Sigmoid colon (tissue), 7 donors: ENCODE results near the gene SPOCK2. TPM values are rescaled to one million over a fixed set of nuclear protein-coding genes. Genes with fewer than 3 reads are reported as not detected.

Experiments
- DNase-seq: peaks from one replicate; pipeline ENCODE4 v3.0.0-alpha.2; 2019
- H3K27ac ChIP-seq, 4 donors: fragments of 200-600 bp; sonication (generic); one replicate each; pipeline ENCODE4 v1.5.1; 2016 to 2019; ENCODE audit warnings: mild to moderate bottlenecking in 1 of 4
- H3K27me3 ChIP-seq, 3 donors: fragments of 200-600 bp; sonication (generic); one replicate each; pipeline ENCODE4 v1.5.1; 2019; ENCODE audit warnings: mild to moderate bottlenecking in 1 of 3
- H3K36me3 ChIP-seq, 4 donors: fragments of 200-600 bp; sonication (generic); one replicate each; pipeline ENCODE4 v1.5.1; 2016 to 2019
- H3K4me1 ChIP-seq, 4 donors: fragments of 200-600 bp; sonication (generic); one replicate each; pipeline ENCODE4 v1.5.1; 2017 to 2019
- H3K4me3 ChIP-seq, 4 donors: fragments of 200-600 bp; sonication (generic); one replicate each; pipeline ENCODE4 v1.5.1; 2017 to 2019; ENCODE audit warnings: mild to moderate bottlenecking in 2 of 4, moderate library complexity in 1 of 4
- H3K9me3 ChIP-seq, 4 donors: fragments of 200-600 bp in 3 of 4; sonication (generic) in 3 of 4; one replicate each; pipeline versions ENCODE4 v1.5.1 to v1.6.1; 2013 to 2019
- CTCF ChIP-seq, 4 experiments: fragments of 450-650 bp in 3 of 4; fragments of 200-600 bp in 1 of 4; IDR thresholded peaks; one replicate each; pipeline ENCODE4 v1.5.1; 2016 to 2019; ENCODE audit warnings: antibody characterized with exemption in 4 of 4, mild to moderate bottlenecking in 3 of 4, moderate library complexity in 2 of 4
- EP300 ChIP-seq, 4 donors: sonication (generic); formaldehyde crosslinking; IDR thresholded peaks; one replicate each; pipeline ENCODE4 v1.6.1; 2017; ENCODE audit warnings: antibody characterized with exemption in 4 of 4
- POLR2A ChIP-seq, 2 donors: fragments of 450-650 bp; IDR thresholded peaks; one replicate each; pipeline ENCODE4 v1.6.1; 2016; ENCODE audit warnings: antibody characterized with exemption in 2 of 2, mild to moderate bottlenecking in 2 of 2, moderate library complexity in 2 of 2
- POLR2AphosphoS5 ChIP-seq, 4 donors: sonication (generic); formaldehyde crosslinking; IDR thresholded peaks; one replicate each; pipeline ENCODE4 v1.6.1; 2017; ENCODE audit warnings: antibody characterized with exemption in 4 of 4
- WGBS, 2 donors: extraction: QIAGEN DNeasy Blood & Tissue Kit; methylation state at CpG; one replicate each; pipeline ENCODE4 v1.1.7; 2013; 5-methylcytosine and 5-hydroxymethylcytosine counted together
- intact Hi-C: fragments of 100-400 bp; cut with DNase I; formaldehyde crosslinking; loops from one replicate; pipeline ENCODE4 v1.15.1; 2023
- polyA plus RNA-seq, 3 donors: library from polyadenylated mRNA; stranded (reverse); fragments of 200-250 nt; gene quantifications; one replicate each; pipeline ENCODE4 v1.2.3, GENCODE V29; 2013
- total RNA-seq, 4 donors: library from RNA; depleted of rRNA; stranded (reverse); fragments of >200 nt; gene quantifications; one replicate each; pipeline ENCODE4 v1.1.0, GENCODE V29; 2016
- donor health status: healthy with polysubstance abuse.
- donor health status: Bipolar disorder and iron deficiency.
- donor health status: healthy.

Gene SPOCK2
- total and polyA plus RNA-seq, 7 donors = 0.60 to 59.5 (median 7.8) TPM

DNA sequence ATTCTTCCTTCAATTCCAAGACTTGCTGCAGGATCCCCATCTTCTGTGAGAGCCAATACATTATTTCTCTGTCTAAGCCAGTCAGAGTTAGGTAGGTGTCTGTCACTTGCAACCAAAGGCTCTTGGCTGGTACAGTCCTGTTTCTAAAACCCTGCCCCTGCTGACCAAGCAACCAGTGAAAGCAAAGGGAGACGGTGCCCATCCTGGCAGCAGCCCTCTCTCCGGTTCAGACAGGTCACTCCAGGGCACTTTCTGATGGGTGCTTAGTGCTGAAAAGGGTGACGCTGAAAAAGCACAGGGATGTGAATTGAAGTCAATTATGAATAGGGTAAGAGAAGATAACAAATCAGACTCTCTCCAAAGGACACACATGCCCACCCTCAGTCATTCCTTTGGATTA is 37.5 kb downstream of the SPOCK2 start:
- no peaks in the 10 kb centered on the region for H3K4me1 ChIP-seq
- H3K36me3 ChIP-seq = no peaks in the 10 kb centered on the region
- peak overlapping the region in 1 of 4 donors; percentile 3 for H3K27ac ChIP-seq
- intact Hi-C loops = no loop called here
- DNase-seq = no peak
- no peak for TF ChIP-seq POLR2AphosphoS5 (IDR thresholded peaks at IDR 0.05)
- TF ChIP-seq CTCF (IDR thresholded peaks at IDR 0.05) = no peak
- no peak for TF ChIP-seq POLR2A (IDR thresholded peaks at IDR 0.05)
- WGBS, 2 donors = 62 to 83% methylated on average over 3 of the region's 3 CpGs
- no peaks in the 10 kb centered on the region for H3K9me3 ChIP-seq
- no peaks in the 10 kb centered on the region for H3K27me3 ChIP-seq
- no peak overlapping the region for H3K4me3 ChIP-seq

GRCh38 chr10:72049969-72050781 is 38.2 kb downstream of the SPOCK2 start:
- Histone ChIP-seq H3K9me3 (no peaks in the 10 kb centered on the region), H3K27me3 (no peaks in the 10 kb centered on the region), H3K36me3 (no peaks in the 10 kb centered on the region), H3K27ac (no peak overlapping the region), H3K4me3 (no peak overlapping the region), H3K4me1 (peaks cover 0 to under 1% (median 0%) of the 10 kb centered on the region in 4 donors)
- no peak for DNase-seq
- TF ChIP-seq EP300 (IDR thresholded peaks at IDR 0.05) (no peak), POLR2A (IDR thresholded peaks at IDR 0.05) (no peak), CTCF (IDR thresholded peaks at IDR 0.05) (no peak), POLR2AphosphoS5 (IDR thresholded peaks at IDR 0.05) (no peak)
- WGBS, 2 donors = 89 to 92% methylated on average over 5 of the region's 5 CpGs
- intact Hi-C loops = loop anchor here (2.0 to 10.0 kb wide), 5 partner anchors 153 to 738 kb away; partner anchors contain the start of genes ANAPC16 and ASCC1

GRCh38 chr10:72049472-72049871 is 38.9 kb downstream of the SPOCK2 start:
- intact Hi-C loops = loop anchor here (2.0 to 10.0 kb wide), 5 partner anchors 153 to 737 kb away; partner anchors contain the start of genes ANAPC16 and ASCC1
- Histone ChIP-seq H3K9me3 (no peaks in the 10 kb centered on the region), H3K4me1 (peaks cover 0 to 8% (median 6%) of the 10 kb centered on the region in 4 donors), H3K36me3 (no peaks in the 10 kb centered on the region), H3K27ac (no peak overlapping the region), H3K4me3 (no peak overlapping the region), H3K27me3 (no peaks in the 10 kb centered on the region)
- 80 to 95% methylated on average over 1 of the region's 1 CpG for WGBS, 2 donors
- DNase-seq = no peak
- no peak for TF ChIP-seq CTCF (IDR thresholded peaks at IDR 0.05)
- TF ChIP-seq EP300 (IDR thresholded peaks at IDR 0.05) = no peak
- no peak for TF ChIP-seq POLR2A (IDR thresholded peaks at IDR 0.05)
- no peak for TF ChIP-seq POLR2AphosphoS5 (IDR thresholded peaks at IDR 0.05)

GRCh38 chr10:72048450-72049124 is 39.8 kb downstream of the SPOCK2 start:
- TF ChIP-seq CTCF (IDR thresholded peaks at IDR 0.05) (peak; percentile 97 to 100 (median 99)), EP300 (IDR thresholded peaks at IDR 0.05) (no peak), POLR2AphosphoS5 (IDR thresholded peaks at IDR 0.05) (peak; percentile 32 to 69 (median 50))
- Histone ChIP-seq H3K9me3 (no peaks in the 10 kb centered on the region), H3K4me3 (no peak overlapping the region), H3K36me3 (no peaks in the 10 kb centered on the region), H3K27me3 (no peaks in the 10 kb centered on the region), H3K27ac (no peak overlapping the region), H3K4me1 (peaks cover 0 to 12% (median 8%) of the 10 kb centered on the region in 4 donors)
- peak; percentile 95 for DNase-seq
- 29 to 31% methylated on average over 12 of the region's 12 CpGs for WGBS, 2 donors
- intact Hi-C loops = loop anchor here (1.0 to 10.0 kb wide), 6 partner anchors 92 to 736 kb away; partner anchors contain the start of genes ANAPC16 and ASCC1
